ENCODE measurements around the gene SLC22A6.

DNA sequence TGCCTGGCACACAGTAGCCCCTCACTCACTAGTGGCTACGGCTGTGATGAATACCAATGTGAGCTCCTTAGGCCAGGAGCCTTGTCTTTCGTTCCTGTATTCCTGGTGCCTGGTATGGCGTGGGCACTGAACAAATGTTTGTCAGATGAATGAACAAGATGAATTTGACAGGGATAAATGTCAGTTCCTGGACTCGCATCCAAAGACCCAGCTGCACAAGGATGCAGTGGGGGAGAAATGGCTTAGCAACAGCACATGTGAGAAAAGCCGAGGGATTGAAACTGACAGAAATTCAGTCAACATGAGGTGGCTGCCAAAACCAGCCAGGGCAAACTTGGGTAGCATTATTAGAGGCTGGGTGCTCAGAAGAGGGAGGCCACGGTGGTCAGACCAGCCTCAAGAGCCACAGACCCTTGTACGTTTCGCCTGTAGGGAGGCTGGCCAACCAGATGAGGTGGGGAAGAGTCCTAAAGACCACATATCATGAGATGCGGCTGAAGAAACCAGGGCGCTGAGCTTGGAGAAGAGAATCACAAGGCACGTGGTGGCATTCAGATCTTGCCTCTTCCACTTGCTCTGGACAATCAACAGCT, 38.6 kb upstream of the SLC22A6 start:
- no peak for TF ChIP-seq POLR2AphosphoS5 (IDR thresholded peaks at IDR 0.05; ENCODE audit: borderline replicate concordance, low read depth, low read length)
- TF ChIP-seq EZH2 (IDR thresholded peaks at IDR 0.05) = no peak

Measured in SK-N-MC (cell line).